Esophagus squamous epithelium (tissue), 4 donors: ENCODE results near the gene LILRA5.

Experiments
- POLR2A ChIP-seq, 4 donors: fragments of 450-650 bp; IDR thresholded peaks; one replicate each; pipeline ENCODE4 v1.6.1; 2017; ENCODE audit warnings: antibody characterized with exemption in 4 of 4, mild to moderate bottlenecking in 4 of 4, moderate library complexity in 3 of 4
- TF ChIP-seq, protein P1 (sequence below), 6 experiments: fragments of 450-650 bp in 4 of 6; fragments of 200-600 bp in 2 of 6; sonication (generic) in 2 of 6; IDR thresholded peaks; one replicate each; pipeline ENCODE4 v1.5.1; 2016 to 2019; ENCODE audit warnings: antibody characterized with exemption in 6 of 6, mild to moderate bottlenecking in 4 of 6, moderate library complexity in 4 of 6

DNA sequence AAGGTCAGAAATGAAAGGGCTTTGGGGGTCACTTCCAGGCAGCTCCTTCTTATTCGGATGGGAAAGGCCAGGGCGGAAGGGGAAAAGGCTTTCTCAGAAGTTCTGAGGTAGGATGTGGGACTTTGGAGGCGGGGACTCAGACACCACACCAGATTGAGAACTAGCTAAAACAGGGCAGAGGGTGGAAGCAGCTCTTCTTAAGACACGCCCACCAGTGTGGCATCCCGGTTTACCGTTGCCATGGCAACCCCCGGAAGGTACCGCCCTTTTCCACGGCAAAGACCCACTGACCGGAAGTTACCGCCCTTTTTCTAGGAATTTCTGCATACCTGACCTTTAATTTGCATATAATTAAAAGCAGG is 3.8 kb upstream of the LILRA5 start:
- TF ChIP-seq, protein P1, sequence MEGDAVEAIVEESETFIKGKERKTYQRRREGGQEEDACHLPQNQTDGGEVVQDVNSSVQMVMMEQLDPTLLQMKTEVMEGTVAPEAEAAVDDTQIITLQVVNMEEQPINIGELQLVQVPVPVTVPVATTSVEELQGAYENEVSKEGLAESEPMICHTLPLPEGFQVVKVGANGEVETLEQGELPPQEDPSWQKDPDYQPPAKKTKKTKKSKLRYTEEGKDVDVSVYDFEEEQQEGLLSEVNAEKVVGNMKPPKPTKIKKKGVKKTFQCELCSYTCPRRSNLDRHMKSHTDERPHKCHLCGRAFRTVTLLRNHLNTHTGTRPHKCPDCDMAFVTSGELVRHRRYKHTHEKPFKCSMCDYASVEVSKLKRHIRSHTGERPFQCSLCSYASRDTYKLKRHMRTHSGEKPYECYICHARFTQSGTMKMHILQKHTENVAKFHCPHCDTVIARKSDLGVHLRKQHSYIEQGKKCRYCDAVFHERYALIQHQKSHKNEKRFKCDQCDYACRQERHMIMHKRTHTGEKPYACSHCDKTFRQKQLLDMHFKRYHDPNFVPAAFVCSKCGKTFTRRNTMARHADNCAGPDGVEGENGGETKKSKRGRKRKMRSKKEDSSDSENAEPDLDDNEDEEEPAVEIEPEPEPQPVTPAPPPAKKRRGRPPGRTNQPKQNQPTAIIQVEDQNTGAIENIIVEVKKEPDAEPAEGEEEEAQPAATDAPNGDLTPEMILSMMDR (IDR thresholded peaks at IDR 0.05) = no peak
- no peak for TF ChIP-seq POLR2A (IDR thresholded peaks at IDR 0.05)
